GM12878 (cell line): Measurements from ENCODE around the gene ZBTB21. TPM values are rescaled to one million over a fixed set of nuclear protein-coding genes. Genes with fewer than 3 reads are reported as not detected.

Experiments used
- ATAC-seq: fragments of 200-7000 bp; cut with Tn5 transposase; 3 replicates; pipeline ENCODE4 v1.9.1; 2020; ENCODE audit warnings: mild to moderate bottlenecking, moderate library complexity
- BruUV-seq: library from RNA; stranded (reverse); fragments of 400-500 nt; replicated peaks from 2 replicates; lab custom pipeline; 2021; lab: Mats Ljungman, UMichigan
- CTCF ChIA-PET: fragments of 300-600 bp; sonication (Branson Sonifier 250); formaldehyde crosslinking; extraction: SDS; loops from one replicate; lab custom pipeline; 2021; ENCODE audit warnings: inconsistent platforms; lab: Yijun Ruan, JAX
- POLR2A ChIA-PET: fragments of 350-600 bp; formaldehyde crosslinking; extraction: SDS; loops from one replicate; lab custom pipeline; 2021; ENCODE audit warnings: inconsistent platforms; lab: Charles Lee
- RAD21 ChIA-PET: fragments of 300-600 bp; sonication (Branson Sonifier 250); formaldehyde crosslinking; loops from one replicate; lab custom pipeline; 2023; ENCODE audit warnings: antibody characterized with exemption; ENCODE audit not compliant: unreplicated experiment; lab: Charles Lee
- SMC1A ChIA-PET: fragments of 300-600 bp; sonication (Branson Sonifier 250); formaldehyde crosslinking; loops from one replicate; lab custom pipeline; 2023; ENCODE audit not compliant: unreplicated experiment, uncharacterized antibody; lab: Charles Lee
- DNase-seq: peaks from one replicate; pipeline ENCODE4 v3.0.0-alpha.2; 2011; ENCODE audit warnings: low read depth, low spot score
- FAIRE-seq: peaks from 3 replicates; lab custom pipeline; 2011; peaks lifted over from hg19 to GRCh38; lab: Jason Lieb, UNC
- H2AFZ ChIP-seq: 2 replicates; pipeline ENCODE4 v1.6.0; 2011; ENCODE audit warnings: low read depth, low read length, control low read depth; ENCODE audit not compliant: control insufficient read depth
- H3K27ac ChIP-seq: 2 replicates; pipeline ENCODE4 v1.5.1; 2011; ENCODE audit warnings: control low read depth; ENCODE audit not compliant: control insufficient read depth, insufficient read depth
- H3K27me3 ChIP-seq, 2 experiments: replicated peaks in 1 of 2; 2 replicates each; pipeline versions ENCODE4 v1.6.0 to v1.6.1; 2011; ENCODE audit warnings: low read length in 1 of 2; ENCODE audit not compliant: control insufficient read depth in 2 of 2, insufficient read depth in 2 of 2
- H3K36me3 ChIP-seq, 2 experiments: 2 replicates each; pipeline ENCODE4 v1.5.1; 2011; ENCODE audit warnings: low read length in 1 of 2; ENCODE audit not compliant: control insufficient read depth in 2 of 2, insufficient read depth in 2 of 2
- H3K4me1 ChIP-seq: 2 replicates; pipeline ENCODE4 v1.6.1; 2011; ENCODE audit warnings: mild to moderate bottlenecking, low read length, moderate library complexity, mixed read lengths; ENCODE audit not compliant: control insufficient read depth, insufficient read depth
- H3K4me2 ChIP-seq: 2 replicates; pipeline ENCODE4 v1.6.0; 2011; ENCODE audit warnings: control low read depth; ENCODE audit not compliant: control insufficient read depth, insufficient read depth
- H3K4me3 ChIP-seq: fragments of 200-600 bp; sonication (generic); 2 replicates; pipeline ENCODE4 v1.5.1; 2016
- H3K79me2 ChIP-seq: 2 replicates; pipeline ENCODE4 v1.6.0; 2011; ENCODE audit warnings: low read length; ENCODE audit not compliant: control insufficient read depth, insufficient read depth
- H3K9ac ChIP-seq: 2 replicates; pipeline ENCODE4 v1.8.0; 2011; ENCODE audit warnings: low read length, control low read depth, mixed read lengths; ENCODE audit not compliant: control insufficient read depth, insufficient read depth
- H3K9me3 ChIP-seq: replicated peaks from 3 replicates; pipeline ENCODE4 v1.5.1; 2011; ENCODE audit warnings: mild to moderate bottlenecking, low read length; ENCODE audit not compliant: control insufficient read depth, insufficient read depth
- H4K20me1 ChIP-seq: 2 replicates; pipeline ENCODE4 v1.6.0; 2011; ENCODE audit not compliant: control insufficient read depth, insufficient read depth
- EGR1 ChIP-seq, 2 experiments: IDR thresholded peaks; 1 replicate in 1 of 2; 2 replicates in 1 of 2; pipeline ENCODE4 v1.6.1; 2011 to 2012; ENCODE audit warnings: low read depth in 2 of 2, low read length in 2 of 2, borderline replicate concordance in 1 of 2, mild to moderate bottlenecking in 1 of 2, moderate library complexity in 1 of 2
- IKZF2 ChIP-seq, 2 experiments: fragments of 450-650 bp; IDR thresholded peaks; 2 replicates each; pipeline ENCODE4 v1.6.1; 2017; ENCODE audit warnings: mild to moderate bottlenecking in 2 of 2, moderate library complexity in 2 of 2
- KDM1A ChIP-seq: fragments of 200-600 bp; sonication (generic); IDR thresholded peaks from 2 replicates; pipeline ENCODE4 v1.6.1; 2016; ENCODE audit warnings: borderline replicate concordance
- NR2F1 ChIP-seq: fragments of 450-650 bp; conservative IDR thresholded peaks from 2 replicates; pipeline ENCODE4 v1.6.1; 2017; ENCODE audit warnings: mild to moderate bottlenecking
- PKNOX1 ChIP-seq: fragments of 450-650 bp; IDR thresholded peaks from 2 replicates; pipeline ENCODE4 v1.6.1; 2016; ENCODE audit warnings: mild to moderate bottlenecking
- POLR2A ChIP-seq: IDR thresholded peaks from 2 replicates; pipeline ENCODE4 v1.6.1; 2011; ENCODE audit warnings: low read depth, mild to moderate bottlenecking, low read length
- RELA ChIP-seq: fragments of 450-650 bp; IDR thresholded peaks from 2 replicates; pipeline ENCODE4 v1.8.0; 2014; ENCODE audit warnings: borderline replicate concordance; ENCODE audit not compliant: partially characterized antibody
- SKIL ChIP-seq: fragments of 450-650 bp; IDR thresholded peaks from 2 replicates; pipeline ENCODE4 v1.6.1; 2017; ENCODE audit warnings: mild to moderate bottlenecking, low read depth, inconsistent platforms; ENCODE audit not compliant: poor library complexity, severe bottlenecking
- TARDBP ChIP-seq: IDR thresholded peaks from 2 replicates; pipeline ENCODE4 v1.6.1; 2016; ENCODE audit warnings: borderline replicate concordance
- TBL1XR1 ChIP-seq: IDR thresholded peaks from 2 replicates; pipeline ENCODE4 v1.6.1; 2012; ENCODE audit warnings: low read depth, low read length, improper control_type of control experiment
- ZNF274 ChIP-seq: IDR thresholded peaks from one replicate; pipeline ENCODE4 v1.8.0; 2011; ENCODE audit not compliant: insufficient read length, insufficient read depth
- ZNF592 ChIP-seq: fragments of 450-650 bp; IDR thresholded peaks from 2 replicates; pipeline ENCODE4 v1.6.1; 2017; ENCODE audit warnings: mild to moderate bottlenecking, moderate library complexity
- ZSCAN29 ChIP-seq: fragments of 450-650 bp; IDR thresholded peaks from 2 replicates; pipeline ENCODE4 v1.6.1; 2017; ENCODE audit warnings: mild to moderate bottlenecking, moderate library complexity
- ZZZ3 ChIP-seq: IDR thresholded peaks from 2 replicates; pipeline ENCODE4 v1.6.1; 2011; ENCODE audit warnings: low read depth; ENCODE audit not compliant: control insufficient read depth, insufficient read length
- WGBS: methylation state at CpG from one replicate; pipeline ENCODE4 v1.1.6; 2016; ENCODE audit warnings: low lambda C conversion rate; ENCODE audit not compliant: insufficient replicate concordance, insufficient coverage; ENCODE audit errors: missing lambda C conversion rate; 5-methylcytosine and 5-hydroxymethylcytosine counted together
- in situ Hi-C: fragments of 300-500 bp; cut with MboI; formaldehyde crosslinking; loops from 9 replicates; pipeline ENCODE4 v1.14.3; 2018; ENCODE audit warnings: mixed read lengths
- intact Hi-C: fragments of 100-400 bp; cut with micrococcal nuclease; formaldehyde crosslinking; loops from one replicate; pipeline ENCODE4 v1.14.2; 2022; ENCODE audit not compliant: unreplicated experiment
- polyA plus RNA-seq, 11 experiments: library from polyadenylated mRNA; depleted of rRNA in 4 of 11; unstranded in 6 of 11; stranded (reverse) in 5 of 11; fragments of >200 nt; fragmentation: Nextera tagmentation in 4 of 11; fragmentation: Illumina TruSeq in 1 of 11; extraction: Ambion mirVana in 4 of 11; extraction: Trizol in 1 of 11; gene quantifications; 1 replicate in 1 of 11; 2 replicates in 10 of 11; pipeline versions ENCODE4 v1.2.1 to v1.2.3, GENCODE V29; 2011 to 2016; ENCODE audit warnings: inconsistent platforms in 2 of 11, missing spikeins in 2 of 11, low read depth in 1 of 11
- total RNA-seq, 4 experiments: library from RNA; depleted of rRNA in 3 of 4; stranded (reverse); fragments of >200 nt in 3 of 4; fragmentation: Illumina TruSeq in 1 of 4; extraction: Trizol in 1 of 4; gene quantifications; 2 replicates each; pipeline versions ENCODE4 v1.2.1 to v1.2.3, GENCODE V29; 2013 to 2021

ZBTB21 gene
- total and polyA plus RNA-seq, 10 of the 15 experiments (the other 5 are each of a cell fraction or from before 2014, with no cell fraction given): 1.8 to 21.6 (median 10.6) TPM

GRCh38 chr21:41953831-41954653 lies 56.1 kb downstream of the ZBTB21 start, which contains the start of gene C2CD2:
C2CD2 (minus strand) TSS chr21:41954018; CDS start chr21:41953648, 370 bp downstream.
- no peaks in the 10 kb centered on the region for H3K27me3 ChIP-seq
- peak within 1 kb of the TSS; percentile 93 for H3K4me2 ChIP-seq
- H3K4me3 ChIP-seq: peak within 1 kb of the TSS; percentile 78
- H3K4me1 ChIP-seq: peaks cover 37% of the 10 kb centered on the region
- ChIA-PET RAD21 (no interaction called here), SMC1A (no interaction called here), CTCF (interaction anchor here (1.7 kb wide), 1 partner anchor 31 kb away, joined by 4 read pairs; no protein-coding TSS in a partner anchor), POLR2A (no interaction called here)
- intact Hi-C loops (loop anchor here (5.0 kb wide), 2 partner anchors 48 to 108 kb away; no protein-coding TSS in a partner anchor), in situ Hi-C loops (no loop called here)
- FAIRE-seq: no peak
- H3K9me3 ChIP-seq: no peaks in the 10 kb centered on the region
- H2AFZ ChIP-seq: peak within 1 kb of the TSS; percentile 85
- H3K79me2 ChIP-seq: peaks cover 39% of the 10 kb centered on the region
- no TSS peak for BruUV-seq
- H4K20me1 ChIP-seq: no peaks in the 10 kb centered on the region
- DNase-seq: no peak
- WGBS: 15% methylated on average over 27 of the region's 85 CpGs
- peak; percentile 65 for ATAC-seq
- H3K9ac ChIP-seq: peak within 1 kb of the TSS; percentile 73
- no peaks in the 10 kb centered on the region for H3K36me3 ChIP-seq
- peak within 1 kb of the TSS; percentile 48 for H3K27ac ChIP-seq
- peak in 1 of 2 experiments; percentile 24; a peak in 1 of 4 replicates for TF ChIP-seq IKZF2 (IDR thresholded peaks at IDR 0.05)
- peak in 1 of 2 experiments; percentile 66; a peak in 1 of 3 replicates for TF ChIP-seq EGR1 (IDR thresholded peaks at IDR 0.05; ENCODE audit: borderline replicate concordance in 1 of 2, low read depth in 2 of 2, low read length in 2 of 2)
- no peak for TF ChIP-seq KDM1A
- TF ChIP-seq RELA: peak; percentile 69
- TF ChIP-seq TBL1XR1: no peak
- TF ChIP-seq ZZZ3: no peak
- peak; percentile 56 for TF ChIP-seq POLR2A
- no peak for TF ChIP-seq SKIL
- peak; percentile 41; the same call in 1 of the 2 replicates for TF ChIP-seq NR2F1
- 0 out of 2 replicates have a peak, but pooled peaks have one; percentile 32 for TF ChIP-seq ZNF592
- no peak for TF ChIP-seq ZNF274
- TF ChIP-seq ZSCAN29: no peak
- TF ChIP-seq TARDBP: no peak
- TF ChIP-seq PKNOX1: peak; percentile 48; the same call in 1 of the 2 replicates
